ENCODE results near the gene PGLYRP4. TPM values are rescaled to one million over a fixed set of nuclear protein-coding genes. Genes with fewer than 3 reads are reported as not detected.
"Not testable (repeated sequence)": the region's sequence is repeated elsewhere in the genome, so short reads cannot be mapped to it uniquely, and the experiment has no call there.

The PGLYRP4 gene
- total RNA-seq, 1 experiment from 2014 or later: not detected

- Histone ChIP-seq H3K9me2 (ENCODE audit: insufficient read depth) (no peaks in the 10 kb centered on the region), H3K27me3 (ENCODE audit: insufficient read depth, low read depth) (no peaks in the 10 kb centered on the region; the same call in none of the 2 replicates), H3K4me3 (no peak overlapping the region), H3K4me1 (replicated peaks; ENCODE audit: insufficient read depth) (no peaks in the 10 kb centered on the region), H2AFZ (no peak overlapping the region), H3K79me2 (ENCODE audit: low read depth) (no peaks in the 10 kb centered on the region), H3K9me3 (ENCODE audit: insufficient read depth, low read depth) (no peaks in the 10 kb centered on the region; the same call in 1 of the 2 replicates), H3K4me2 (no peak overlapping the region), H4K20me1 (ENCODE audit: insufficient read depth) (no peaks in the 10 kb centered on the region), H3K36me3 (ENCODE audit: low read depth) (no peaks in the 10 kb centered on the region), H3K27ac (no peak overlapping the region), H3F3A (ENCODE audit: insufficient read depth, low read depth) (no peaks in the 10 kb centered on the region)
- ChIA-PET CTCF (no interaction called here), POLR2A (ENCODE audit: unreplicated experiment) (no interaction called here)
- no peak for TF ChIP-seq CTCF (conservative IDR thresholded peaks at IDR 0.05)
- no peak for TF ChIP-seq EZH2 (IDR thresholded peaks at IDR 0.05; ENCODE audit: low read depth)
- no peak for DNase-seq
- BruUV-seq (replicated peaks): no TSS peak
- intact Hi-C loops (cut with micrococcal nuclease; ENCODE audit: unreplicated experiment): no loop called here
These were observed 23.7 kb downstream of the PGLYRP4 start for GRCh38 chr1:153324912-153325311.

GRCh38 chr1:153322568-153322967 lies 26.1 kb downstream of the PGLYRP4 start:
- CTCF ChIA-PET: no interaction called here

GRCh38 chr1:153318145-153318544 lies 30.5 kb downstream of the PGLYRP4 start:
- H3K4me2 ChIP-seq; intact Hi-C loops (cut with micrococcal nuclease; ENCODE audit: unreplicated experiment); H3K36me3 ChIP-seq (ENCODE audit: low read depth); H3K4me1 ChIP-seq (replicated peaks; ENCODE audit: insufficient read depth); DNase-seq; H2AFZ ChIP-seq; H3K9me3 ChIP-seq (ENCODE audit: insufficient read depth, low read depth); H3K4me3 ChIP-seq; H3F3A ChIP-seq (ENCODE audit: insufficient read depth, low read depth); H3K27ac ChIP-seq; H3K9me2 ChIP-seq (ENCODE audit: insufficient read depth); H4K20me1 ChIP-seq (ENCODE audit: insufficient read depth); H3K79me2 ChIP-seq (ENCODE audit: low read depth); POLR2A ChIA-PET (ENCODE audit: unreplicated experiment); BruUV-seq (replicated peaks); H3K27me3 ChIP-seq (ENCODE audit: insufficient read depth, low read depth); CTCF ChIA-PET: not testable (repeated sequence)

More at GRCh38 chr1:153322568-153322967, 26.1 kb downstream of the PGLYRP4 start:
- BruUV-seq (replicated peaks): no TSS peak
- H3K4me1 ChIP-seq (replicated peaks; ENCODE audit: insufficient read depth): no peaks in the 10 kb centered on the region
- no peaks in the 10 kb centered on the region for H3F3A ChIP-seq (ENCODE audit: insufficient read depth, low read depth)
- H3K9me2 ChIP-seq (ENCODE audit: insufficient read depth): no peaks in the 10 kb centered on the region
- no peaks in the 10 kb centered on the region for H4K20me1 ChIP-seq (ENCODE audit: insufficient read depth)
- DNase-seq: no peak
- no peak overlapping the region for H3K4me2 ChIP-seq
- H3K9me3 ChIP-seq (ENCODE audit: insufficient read depth, low read depth): no peaks in the 10 kb centered on the region; the same call in 1 of the 2 replicates
- H2AFZ ChIP-seq: no peak overlapping the region
- H3K36me3 ChIP-seq (ENCODE audit: low read depth): no peaks in the 10 kb centered on the region
- TF ChIP-seq EZH2 (IDR thresholded peaks at IDR 0.05; ENCODE audit: low read depth): no peak
- no peak for TF ChIP-seq CTCF (conservative IDR thresholded peaks at IDR 0.05)
- H3K27ac ChIP-seq: no peak overlapping the region
- POLR2A ChIA-PET (ENCODE audit: unreplicated experiment): no interaction called here
- no peak overlapping the region for H3K4me3 ChIP-seq
- intact Hi-C loops (cut with micrococcal nuclease; ENCODE audit: unreplicated experiment): no loop called here
- peaks cover 6% of the 10 kb centered on the region for H3K27me3 ChIP-seq (ENCODE audit: insufficient read depth, low read depth)
- no peaks in the 10 kb centered on the region for H3K79me2 ChIP-seq (ENCODE audit: low read depth)

- H3K27me3 ChIP-seq (ENCODE audit: insufficient read depth, low read depth); intact Hi-C loops (cut with micrococcal nuclease; ENCODE audit: unreplicated experiment); H3K9me3 ChIP-seq (ENCODE audit: insufficient read depth, low read depth); BruUV-seq (replicated peaks); CTCF ChIA-PET; POLR2A ChIA-PET (ENCODE audit: unreplicated experiment); H3K36me3 ChIP-seq (ENCODE audit: low read depth); H3K27ac ChIP-seq; H4K20me1 ChIP-seq (ENCODE audit: insufficient read depth); H3K79me2 ChIP-seq (ENCODE audit: low read depth); H3K4me2 ChIP-seq; H3F3A ChIP-seq (ENCODE audit: insufficient read depth, low read depth); DNase-seq; H3K4me1 ChIP-seq (replicated peaks; ENCODE audit: insufficient read depth); H3K9me2 ChIP-seq (ENCODE audit: insufficient read depth); H2AFZ ChIP-seq; H3K4me3 ChIP-seq: not testable (repeated sequence)
These were observed 32.6 kb downstream of the PGLYRP4 start for GRCh38 chr1:153316013-153316412.

- intact Hi-C loops (cut with micrococcal nuclease; ENCODE audit: unreplicated experiment); CTCF ChIA-PET; H3K36me3 ChIP-seq (ENCODE audit: low read depth): not testable (repeated sequence)
These were observed 34.3 kb downstream of the PGLYRP4 start for GRCh38 chr1:153314388-153314787.

More at GRCh38 chr1:153314388-153314787, 34.3 kb downstream of the PGLYRP4 start:
- H3K79me2 ChIP-seq (ENCODE audit: low read depth); H3K4me2 ChIP-seq; H3K9me3 ChIP-seq (ENCODE audit: insufficient read depth, low read depth); DNase-seq; H4K20me1 ChIP-seq (ENCODE audit: insufficient read depth); H3K27ac ChIP-seq; H2AFZ ChIP-seq; H3K9me2 ChIP-seq (ENCODE audit: insufficient read depth); POLR2A ChIA-PET (ENCODE audit: unreplicated experiment); H3K27me3 ChIP-seq (ENCODE audit: insufficient read depth, low read depth); H3F3A ChIP-seq (ENCODE audit: insufficient read depth, low read depth); H3K4me1 ChIP-seq (replicated peaks; ENCODE audit: insufficient read depth); H3K4me3 ChIP-seq; BruUV-seq (replicated peaks): not testable (repeated sequence)

All from PC-9 (cell line).